Measurements from ENCODE around the gene XG.

DNA sequence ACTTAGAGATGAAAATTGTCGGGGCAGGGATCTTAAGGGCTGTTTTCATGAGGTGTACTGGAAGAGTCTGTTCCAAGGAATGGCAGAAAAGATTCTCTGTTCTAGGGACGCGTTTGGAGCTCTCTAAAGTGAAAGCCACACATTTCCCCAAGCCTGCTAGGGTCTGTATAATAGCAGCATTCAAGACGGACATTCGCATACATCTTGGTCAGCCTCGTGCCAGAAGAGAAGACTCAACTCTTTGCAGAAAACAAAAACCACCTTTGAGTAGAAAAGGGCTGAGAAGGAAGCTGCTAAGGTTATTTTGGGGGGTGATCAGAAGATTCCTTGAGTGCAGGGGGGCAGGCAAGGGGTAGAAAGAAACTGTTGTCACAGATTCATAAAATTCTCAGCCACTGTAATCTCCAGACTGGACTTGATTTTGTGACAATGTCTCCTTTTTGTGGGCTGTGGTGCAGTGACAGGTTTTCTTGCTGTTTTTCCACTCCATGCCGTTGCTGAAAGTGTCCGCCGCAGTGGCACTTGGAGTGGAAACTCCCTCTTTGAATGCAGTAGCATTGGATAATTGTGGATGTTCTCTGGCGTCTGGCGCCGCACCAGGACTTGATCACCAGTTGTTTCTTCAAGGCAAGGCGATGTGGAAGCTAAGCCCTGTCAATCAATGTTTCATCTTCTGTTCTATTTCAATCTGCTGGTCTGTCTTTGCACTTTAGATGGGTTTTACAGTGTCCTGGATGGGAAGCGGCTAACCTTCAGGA, 79.8 kb downstream of the XG start:
- TF ChIP-seq CTCF (IDR thresholded peaks at IDR 0.05; ENCODE audit: low read length) (no peak), EZH2phosphoT487 (IDR thresholded peaks at IDR 0.05; ENCODE audit: low read length) (no peak), EZH2 (optimal IDR thresholded peaks at IDR 0.05; ENCODE audit: low read depth, low read length) (no peak)
